Endothelial cell (in vitro differentiated cells): Measurements from ENCODE around the gene IGF2R. TPM values are rescaled to one million over a fixed set of nuclear protein-coding genes. Genes with fewer than 3 reads are reported as not detected.

Experiments
- DNase-seq: peaks from one replicate; pipeline ENCODE4 v3.0.0; 2021; ENCODE audit warnings: low spot score
- H3K27ac Mint-ChIP-seq: one replicate; pipeline ENCODE4 v1.8.0; 2021; ENCODE audit warnings: mixed read lengths, inconsistent platforms; ENCODE audit not compliant: unreplicated experiment
- H3K27me3 Mint-ChIP-seq: one replicate; pipeline ENCODE4 v1.8.0; 2021; ENCODE audit warnings: mild to moderate bottlenecking, moderate library complexity, mixed read lengths, inconsistent platforms; ENCODE audit not compliant: unreplicated experiment
- H3K36me3 Mint-ChIP-seq: one replicate; pipeline ENCODE4 v1.8.0; 2021; ENCODE audit warnings: mild to moderate bottlenecking, low read depth, mixed read lengths, inconsistent platforms; ENCODE audit not compliant: unreplicated experiment
- H3K4me1 Mint-ChIP-seq: one replicate; pipeline ENCODE4 v1.8.0; 2021; ENCODE audit warnings: mild to moderate bottlenecking, mixed read lengths, inconsistent platforms; ENCODE audit not compliant: unreplicated experiment
- H3K4me3 Mint-ChIP-seq: one replicate; pipeline ENCODE4 v1.8.0; 2021; ENCODE audit warnings: mild to moderate bottlenecking, mixed read lengths, inconsistent platforms; ENCODE audit not compliant: unreplicated experiment
- H3K9me3 Mint-ChIP-seq: one replicate; pipeline ENCODE4 v1.8.0; 2021; ENCODE audit warnings: mixed read lengths, inconsistent platforms; ENCODE audit not compliant: unreplicated experiment
- total RNA-seq: library from RNA; stranded (reverse); fragmentation: NEBNext Ultra II Directional; extraction: Animal tissue kit (Norgen Biotek cat#: 25700); gene quantifications from one replicate; pipeline ENCODE4 v1.2.1, GENCODE V29; 2021; ENCODE audit not compliant: unreplicated experiment
- TF ChIP-seq, protein P1 (sequence below): fragments of 200-600 bp; sonication (generic); IDR thresholded peaks from one replicate; pipeline ENCODE4 v1.5.0; 2021; ENCODE audit warnings: antibody characterized with exemption; ENCODE audit not compliant: unreplicated experiment

IGF2R gene
- total RNA-seq, 1 donor from 2014 or later, result 108 TPM

DNA sequence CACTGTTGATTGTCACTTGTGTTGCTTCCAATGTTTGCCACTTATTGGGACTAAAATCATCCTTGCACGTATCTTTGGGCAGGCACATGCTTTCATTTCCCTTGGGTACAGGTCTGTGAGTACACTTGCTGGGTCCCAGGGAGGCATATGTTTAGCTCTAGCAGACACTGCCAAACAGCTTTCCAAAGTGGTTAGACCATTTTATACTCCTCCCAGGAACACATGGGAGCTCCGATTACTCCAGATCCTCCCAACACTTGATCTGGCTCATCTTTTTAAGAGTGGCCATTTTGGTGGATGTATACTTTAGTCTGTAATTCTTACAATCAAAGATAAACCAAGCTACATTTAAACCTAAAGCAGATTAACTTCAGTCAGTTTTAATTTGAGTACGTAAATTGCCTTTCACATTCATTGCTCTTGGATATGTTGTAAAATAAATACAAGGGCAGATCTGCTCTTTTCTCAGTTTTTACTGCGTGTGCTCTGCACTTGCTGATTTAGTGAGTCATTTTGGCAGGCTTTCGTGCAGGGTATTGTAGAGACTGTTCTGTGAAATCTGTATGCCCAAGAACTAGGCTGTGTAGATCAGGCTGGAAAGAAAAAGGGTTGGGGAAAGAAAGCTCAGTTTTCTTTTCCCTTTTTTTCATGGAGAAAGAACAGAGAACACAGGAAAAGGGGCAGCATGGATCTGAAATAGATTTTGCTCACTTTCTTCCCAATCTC, 172.3 kb downstream of the IGF2R start:
- TF ChIP-seq, protein P1, sequence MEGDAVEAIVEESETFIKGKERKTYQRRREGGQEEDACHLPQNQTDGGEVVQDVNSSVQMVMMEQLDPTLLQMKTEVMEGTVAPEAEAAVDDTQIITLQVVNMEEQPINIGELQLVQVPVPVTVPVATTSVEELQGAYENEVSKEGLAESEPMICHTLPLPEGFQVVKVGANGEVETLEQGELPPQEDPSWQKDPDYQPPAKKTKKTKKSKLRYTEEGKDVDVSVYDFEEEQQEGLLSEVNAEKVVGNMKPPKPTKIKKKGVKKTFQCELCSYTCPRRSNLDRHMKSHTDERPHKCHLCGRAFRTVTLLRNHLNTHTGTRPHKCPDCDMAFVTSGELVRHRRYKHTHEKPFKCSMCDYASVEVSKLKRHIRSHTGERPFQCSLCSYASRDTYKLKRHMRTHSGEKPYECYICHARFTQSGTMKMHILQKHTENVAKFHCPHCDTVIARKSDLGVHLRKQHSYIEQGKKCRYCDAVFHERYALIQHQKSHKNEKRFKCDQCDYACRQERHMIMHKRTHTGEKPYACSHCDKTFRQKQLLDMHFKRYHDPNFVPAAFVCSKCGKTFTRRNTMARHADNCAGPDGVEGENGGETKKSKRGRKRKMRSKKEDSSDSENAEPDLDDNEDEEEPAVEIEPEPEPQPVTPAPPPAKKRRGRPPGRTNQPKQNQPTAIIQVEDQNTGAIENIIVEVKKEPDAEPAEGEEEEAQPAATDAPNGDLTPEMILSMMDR, result no peak
- H3K36me3 Mint-ChIP-seq, result no peaks in the 10 kb centered on the region
- H3K4me3 Mint-ChIP-seq, result no peak overlapping the region
- H3K4me1 Mint-ChIP-seq, result no peaks in the 10 kb centered on the region
- no peaks in the 10 kb centered on the region for H3K9me3 Mint-ChIP-seq
- DNase-seq, result no peak
- H3K27ac Mint-ChIP-seq, result no peak overlapping the region
- peaks cover 6% of the 10 kb centered on the region for H3K27me3 Mint-ChIP-seq

DNA sequence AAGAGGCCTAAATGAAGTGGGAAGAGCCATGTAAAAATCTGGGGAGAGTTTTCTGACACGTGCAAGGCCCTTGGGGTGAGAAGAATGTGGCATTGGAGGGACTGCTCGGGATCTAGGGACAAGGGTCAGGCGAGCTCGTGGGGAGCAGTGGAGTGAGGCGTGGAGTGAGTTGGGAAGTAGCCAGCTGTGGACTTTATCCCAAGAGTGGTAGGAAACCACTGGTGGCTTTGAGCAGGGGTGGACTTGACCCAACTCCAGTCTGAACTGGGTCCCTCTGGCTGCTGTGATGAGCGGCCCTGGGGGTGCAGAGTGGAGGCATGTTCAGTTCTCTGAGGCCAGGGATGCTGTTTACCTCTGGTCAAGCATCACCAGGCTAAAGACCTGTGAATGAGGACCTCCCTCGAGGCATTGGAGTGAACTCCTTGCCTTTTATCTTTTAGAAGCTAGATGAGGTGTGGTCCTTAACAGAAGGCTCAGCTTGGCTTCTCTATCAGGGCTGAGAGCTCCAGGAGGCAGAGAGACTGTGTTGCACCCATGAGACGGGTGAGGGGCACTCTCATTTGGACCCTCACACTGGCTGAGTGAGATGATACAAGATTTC, 173.3 kb downstream of the IGF2R start:
- TF ChIP-seq, protein P1, result no peak
- peaks cover 6% of the 10 kb centered on the region for H3K27me3 Mint-ChIP-seq
- H3K27ac Mint-ChIP-seq, result no peak overlapping the region
- no peak for DNase-seq
- no peak overlapping the region for H3K4me3 Mint-ChIP-seq
- H3K9me3 Mint-ChIP-seq, result no peaks in the 10 kb centered on the region
- no peaks in the 10 kb centered on the region for H3K4me1 Mint-ChIP-seq
- H3K36me3 Mint-ChIP-seq, result no peaks in the 10 kb centered on the region

DNA sequence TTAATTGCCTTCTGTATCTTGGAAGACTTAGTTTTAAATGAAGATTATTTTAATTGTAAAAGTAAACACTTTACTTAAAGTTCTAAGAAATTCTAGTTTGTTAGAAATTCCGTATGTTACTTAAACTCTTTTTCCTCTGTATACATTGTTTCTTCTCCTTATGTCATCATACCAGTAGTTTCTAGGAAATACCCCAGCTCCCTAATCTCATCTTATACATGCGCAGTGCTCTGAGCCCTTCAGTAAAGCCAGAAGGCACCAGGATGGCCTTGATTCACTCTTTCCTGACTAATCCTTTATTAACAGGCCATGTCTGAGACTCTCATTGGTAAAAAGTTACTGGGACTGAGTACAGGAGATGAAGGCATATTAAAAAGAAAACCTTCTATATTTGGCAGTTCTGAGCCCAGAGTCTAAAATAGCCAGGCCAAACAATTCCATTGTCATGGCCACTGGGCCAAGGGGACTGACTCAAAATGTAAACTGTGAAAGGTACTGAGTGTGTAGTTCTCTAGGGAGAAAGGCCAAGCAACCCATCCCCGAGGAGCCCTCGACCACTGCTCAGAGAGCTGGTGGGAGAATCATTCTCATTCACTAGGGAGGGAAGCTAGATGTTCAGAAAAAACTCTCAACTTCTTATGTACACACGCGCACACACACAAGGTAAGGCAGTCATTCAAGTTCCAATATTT, 177.7 kb downstream of the IGF2R start:
- H3K9me3 Mint-ChIP-seq, result peaks cover 3% of the 10 kb centered on the region
- H3K36me3 Mint-ChIP-seq, result no peaks in the 10 kb centered on the region
- H3K27ac Mint-ChIP-seq, result no peak overlapping the region
- H3K4me1 Mint-ChIP-seq, result no peaks in the 10 kb centered on the region
- TF ChIP-seq, protein P1, result no peak
- no peak overlapping the region for H3K4me3 Mint-ChIP-seq
- no peaks in the 10 kb centered on the region for H3K27me3 Mint-ChIP-seq
- no peak for DNase-seq

DNA sequence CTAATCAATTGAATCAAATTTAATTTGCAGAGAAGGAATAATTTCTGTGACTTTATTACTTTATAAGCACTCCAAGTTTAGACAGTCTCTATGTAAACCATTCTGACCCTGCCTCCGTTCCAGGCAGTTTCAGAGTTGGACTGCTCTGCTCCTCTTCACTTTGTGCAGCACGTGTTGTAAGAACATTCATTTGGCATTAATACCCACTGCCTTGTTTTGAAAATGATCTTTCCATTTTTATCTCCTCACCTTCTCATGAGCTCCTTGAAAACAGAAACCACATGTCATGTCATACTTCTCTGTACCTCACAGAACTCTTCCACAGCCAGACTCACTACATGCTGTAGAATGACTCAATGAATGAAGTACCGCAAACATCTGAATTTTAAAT, 178.3 kb downstream of the IGF2R start:
- no peaks in the 10 kb centered on the region for H3K4me1 Mint-ChIP-seq
- H3K4me3 Mint-ChIP-seq, result no peak overlapping the region
- peaks cover 4% of the 10 kb centered on the region for H3K9me3 Mint-ChIP-seq
- H3K27ac Mint-ChIP-seq, result no peak overlapping the region
- H3K36me3 Mint-ChIP-seq, result no peaks in the 10 kb centered on the region
- H3K27me3 Mint-ChIP-seq, result no peaks in the 10 kb centered on the region
- TF ChIP-seq, protein P1, result no peak
- DNase-seq, result no peak

DNA sequence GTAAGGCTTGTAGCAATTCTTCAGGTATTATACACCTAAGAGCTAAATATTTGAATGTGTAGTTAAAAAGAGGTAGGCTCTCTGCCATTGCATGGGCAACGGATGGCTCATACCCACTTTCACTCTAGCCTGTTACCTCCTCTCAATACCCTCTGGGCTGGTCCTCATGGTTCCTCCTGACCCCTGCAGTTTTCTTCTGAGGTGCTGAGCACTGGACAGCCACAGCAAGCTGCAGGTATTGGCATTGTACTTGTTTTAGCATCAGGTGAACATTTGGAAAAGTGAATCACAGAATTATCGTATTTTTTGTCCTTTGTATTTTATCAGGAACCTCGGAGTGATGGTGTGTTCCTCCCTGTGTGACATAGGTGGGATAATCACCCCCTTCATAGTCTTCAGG, 185.6 kb downstream of the IGF2R start:
- TF ChIP-seq, protein P1, result no peak
- no peak overlapping the region for H3K27ac Mint-ChIP-seq
- peaks cover 4% of the 10 kb centered on the region for H3K9me3 Mint-ChIP-seq

More for the DNA sequence above, 185.6 kb downstream of the IGF2R start:
- peaks cover 6% of the 10 kb centered on the region for H3K36me3 Mint-ChIP-seq
- no peak for DNase-seq
- peaks cover 1% of the 10 kb centered on the region for H3K27me3 Mint-ChIP-seq
- H3K4me3 Mint-ChIP-seq, result no peak overlapping the region
- H3K4me1 Mint-ChIP-seq, result no peaks in the 10 kb centered on the region
